B cell (primary cell): Measurements from ENCODE around the gene TPGS2. TPM values are rescaled to one million over a fixed set of nuclear protein-coding genes. Genes with fewer than 3 reads are reported as not detected.

Source experiments
- ATAC-seq: fragments of 200-7000 bp; cut with Tn5 transposase; one replicate; pipeline ENCODE4 v1.10.0; 2021; ENCODE audit warnings: low read depth, mild to moderate bottlenecking, moderate number of reproducible peaks, moderate library complexity
- CTCF ChIA-PET: fragments of 350-600 bp; sonication (Branson Sonifier 250); formaldehyde crosslinking; loops from one replicate; lab custom pipeline; 2021; ENCODE audit warnings: antibody characterized with exemption, inconsistent platforms; lab: Charles Lee
- POLR2A ChIA-PET: fragments of 350-600 bp; sonication (Branson Sonifier 250); formaldehyde crosslinking; loops from one replicate; lab custom pipeline; 2021; ENCODE audit warnings: antibody characterized with exemption; lab: Charles Lee
- DNase-seq: peaks from one replicate; pipeline ENCODE4 v3.0.0; 2013
- H2AFZ ChIP-seq: 2 replicates; pipeline ENCODE4 v1.6.1; 2012; ENCODE audit warnings: mild to moderate bottlenecking, low read depth, low read length; ENCODE audit not compliant: insufficient read depth, poor library complexity, severe bottlenecking
- H3K27ac ChIP-seq, 2 donors: 1 replicate in 1 of 2; 2 replicates in 1 of 2; pipeline ENCODE4 v1.5.1; 2012 to 2013; ENCODE audit warnings: low read length in 2 of 2, mild to moderate bottlenecking in 2 of 2, moderate library complexity in 1 of 2
- H3K27me3 ChIP-seq, 4 experiments: fragments of 200-600 bp in 1 of 4; sonication (generic) in 1 of 4; replicated peaks in 1 of 4; 1 replicate in 2 of 4; 2 replicates in 2 of 4; pipeline versions ENCODE4 v1.6.1 to v1.7.0; 2013 to 2016; ENCODE audit warnings: low read length in 3 of 4, mild to moderate bottlenecking in 2 of 4, mixed read lengths in 1 of 4, moderate library complexity in 1 of 4; ENCODE audit not compliant: insufficient read depth in 4 of 4, control insufficient read depth in 3 of 4; ENCODE audit errors: control extremely low read depth in 1 of 4
- H3K36me3 ChIP-seq, 2 experiments: replicated peaks in 1 of 2; 1 replicate in 1 of 2; 2 replicates in 1 of 2; pipeline versions ENCODE4 v1.6.1 to v1.7.1; 2013; ENCODE audit warnings: low read length in 1 of 2; ENCODE audit not compliant: insufficient read depth in 2 of 2, control insufficient read depth in 1 of 2; ENCODE audit errors: control extremely low read depth in 1 of 2, extremely low read depth in 1 of 2
- H3K4me1 ChIP-seq, 2 donors: fragments of 200-600 bp in 1 of 2; sonication (generic) in 1 of 2; 1 replicate in 1 of 2; 2 replicates in 1 of 2; pipeline versions ENCODE4 v1.5.1 to v1.6.1; 2013 to 2017; ENCODE audit warnings: low read length in 2 of 2; ENCODE audit not compliant: control insufficient read depth in 2 of 2, insufficient read depth in 2 of 2
- H3K4me2 ChIP-seq: replicated peaks from 2 replicates; pipeline ENCODE3; 2012; ENCODE audit warnings: mild to moderate bottlenecking, low read depth, low read length; ENCODE audit not compliant: poor library complexity, severe bottlenecking
- H3K4me3 ChIP-seq, 5 experiments: fragments of 200-600 bp in 1 of 5; sonication (generic) in 1 of 5; 1 replicate in 3 of 5; 2 replicates in 2 of 5; pipeline versions ENCODE4 v1.5.1 to v1.7.0; 2011 to 2016; ENCODE audit warnings: low read length in 4 of 5, mild to moderate bottlenecking in 4 of 5, low read depth in 2 of 5, control low read depth in 1 of 5, moderate library complexity in 1 of 5; ENCODE audit not compliant: insufficient read depth in 1 of 5; ENCODE audit errors: control extremely low read depth in 1 of 5, extremely low read depth in 1 of 5
- H3K79me2 ChIP-seq: fragments of 200-600 bp; sonication (generic); one replicate; pipeline ENCODE4 v1.6.0; 2016; ENCODE audit warnings: low read length; ENCODE audit not compliant: control insufficient read depth, insufficient read depth
- H3K9ac ChIP-seq: fragments of 200-600 bp; sonication (generic); 2 replicates; pipeline ENCODE4 v1.6.1; 2017; ENCODE audit warnings: mild to moderate bottlenecking, low read length, moderate library complexity
- H3K9me3 ChIP-seq, 3 donors: one replicate each; pipeline versions ENCODE4 v1.6.1 to v1.7.1; 2013; ENCODE audit warnings: low read length in 2 of 3; ENCODE audit not compliant: control insufficient read depth in 2 of 3, insufficient read depth in 1 of 3; ENCODE audit errors: control extremely low read depth in 1 of 3
- H4K20me1 ChIP-seq: 2 replicates; pipeline ENCODE4 v1.6.0; 2012; ENCODE audit warnings: mild to moderate bottlenecking, low read length; ENCODE audit not compliant: insufficient read depth, control insufficient read depth, poor library complexity, severe bottlenecking
- H3K27ac Mint-ChIP-seq: one replicate; pipeline ENCODE4 v1.8.0; 2021; ENCODE audit warnings: mixed read lengths
- H3K27me3 Mint-ChIP-seq: one replicate; pipeline ENCODE4 v1.8.0; 2021; ENCODE audit warnings: mixed read lengths
- H3K4me1 Mint-ChIP-seq: one replicate; pipeline ENCODE4 v1.8.0; 2021; ENCODE audit warnings: mixed read lengths
- H3K4me3 Mint-ChIP-seq: one replicate; pipeline ENCODE4 v1.8.0; 2021; ENCODE audit warnings: mixed read lengths
- H3K9me3 Mint-ChIP-seq: one replicate; pipeline ENCODE4 v1.8.0; 2022; ENCODE audit warnings: mixed read lengths; ENCODE audit not compliant: insufficient read depth
- CTCF ChIP-seq: fragments of 200-600 bp; IDR thresholded peaks from one replicate; pipeline ENCODE4 v1.8.0; 2022; ENCODE audit warnings: antibody characterized with exemption, mild to moderate bottlenecking
- EZH2 ChIP-seq: IDR thresholded peaks from 2 replicates; pipeline ENCODE4 v1.6.1; 2012; ENCODE audit warnings: borderline replicate concordance, low read depth, mild to moderate bottlenecking, moderate library complexity, low read length; ENCODE audit not compliant: insufficient read depth, poor library complexity, severe bottlenecking
- WGBS: methylation state at CpG from one replicate; pipeline ENCODE4 v1.1.5; 2013; ENCODE audit warnings: missing lambda C conversion rate; ENCODE audit not compliant: insufficient coverage; 5-methylcytosine and 5-hydroxymethylcytosine counted together
- intact Hi-C: fragments of 100-400 bp; cut with micrococcal nuclease; formaldehyde crosslinking; loops from one replicate; pipeline ENCODE4 v1.10.0; 2022
- polyA plus RNA-seq: library from polyadenylated mRNA; depleted of rRNA; stranded (reverse); fragments of >200 nt; gene quantifications from 2 replicates; pipeline ENCODE4 v1.2.3, GENCODE V29; 2012
- total RNA-seq, 2 donors: library from RNA; stranded (reverse); fragments of 120-200 nt in 1 of 2; gene quantifications; 1 replicate in 1 of 2; 2 replicates in 1 of 2; pipeline versions ENCODE4 v1.2.3 to v1.2.4, GENCODE V29; 2013 to 2022

The TPGS2 gene
- total and polyA plus RNA-seq, 2 donors (not counting 1 experiment from before 2014, with no cell fraction given) = 45.2 to 50.9 TPM

DNA sequence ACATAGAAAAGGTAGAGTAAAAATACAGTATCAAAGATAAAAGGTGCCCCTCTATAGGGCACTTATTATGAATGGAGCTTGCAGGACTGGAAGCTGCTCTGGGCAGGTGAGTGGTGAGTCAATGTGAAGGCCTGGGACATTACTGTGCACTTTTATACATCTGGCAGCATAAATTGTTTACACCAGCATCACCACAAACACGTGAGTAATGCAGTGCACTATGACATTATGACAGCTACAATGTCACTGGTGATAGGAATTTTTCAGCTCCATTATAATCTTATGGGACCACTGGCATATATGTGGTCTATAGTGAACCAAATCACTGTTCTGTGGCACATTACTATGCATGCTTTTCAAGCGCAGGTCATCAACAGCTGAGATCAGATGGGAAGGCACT, 48.1 kb downstream of the TPGS2 start:
- H3K27ac ChIP-seq = no peak overlapping the region
- no peaks in the 10 kb centered on the region for H3K4me1 ChIP-seq
- H3K79me2 ChIP-seq = no peaks in the 10 kb centered on the region
- H3K27me3 Mint-ChIP-seq = no peaks in the 10 kb centered on the region
- no peak overlapping the region for H3K4me3 ChIP-seq
- no peak overlapping the region for H3K27ac Mint-ChIP-seq
- no peak overlapping the region for H3K9ac ChIP-seq
- no peak overlapping the region for H3K4me3 Mint-ChIP-seq
- H3K9me3 Mint-ChIP-seq = no peaks in the 10 kb centered on the region
- H3K9me3 ChIP-seq = no peaks in the 10 kb centered on the region
- no peak overlapping the region for H2AFZ ChIP-seq
- H4K20me1 ChIP-seq = no peaks in the 10 kb centered on the region
- POLR2A ChIA-PET = no interaction called here
- H3K36me3 ChIP-seq = peaks cover 0 to 6% of the 10 kb centered on the region in 2 experiments
- TF ChIP-seq CTCF (no peak), EZH2 (no peak)
- no peak for DNase-seq
- WGBS = 90% methylated on average over 1 of the region's 2 CpGs
- no peak for ATAC-seq
- CTCF ChIA-PET = no interaction called here
- no peaks in the 10 kb centered on the region for H3K4me1 Mint-ChIP-seq
- H3K4me2 ChIP-seq = no peak overlapping the region
- intact Hi-C loops = no loop called here
- H3K27me3 ChIP-seq = no peaks in the 10 kb centered on the region

GRCh38 chr18:36777566-36777965, 51.2 kb downstream of the TPGS2 start:
- POLR2A ChIA-PET = no interaction called here
- CTCF ChIA-PET = interaction anchor here (1.3 kb wide), 1 partner anchor 31 kb away, joined by 3 read pairs; no protein-coding TSS in a partner anchor
- no peaks in the 10 kb centered on the region for H3K27me3 ChIP-seq

More at GRCh38 chr18:36777566-36777965, 51.2 kb downstream of the TPGS2 start:
- Histone ChIP-seq H3K27ac (no peak overlapping the region), H3K79me2 (no peaks in the 10 kb centered on the region), H3K4me2 (no peak overlapping the region), H3K9ac (no peak overlapping the region), H4K20me1 (no peaks in the 10 kb centered on the region), H3K4me3 (no peak overlapping the region), H3K4me1 (no peaks in the 10 kb centered on the region), H3K9me3 (no peaks in the 10 kb centered on the region), H3K36me3 (peaks cover 0 to under 1% of the 10 kb centered on the region in 2 experiments), H2AFZ (no peak overlapping the region)
- ATAC-seq = no peak
- H3K27ac Mint-ChIP-seq = no peak overlapping the region
- no peaks in the 10 kb centered on the region for H3K4me1 Mint-ChIP-seq
- no peak overlapping the region for H3K4me3 Mint-ChIP-seq
- DNase-seq = no peak
- H3K9me3 Mint-ChIP-seq = no peaks in the 10 kb centered on the region
- no CpG with 5 or more reads among the region's 1 CpG for WGBS
- intact Hi-C loops = no loop called here
- no peaks in the 10 kb centered on the region for H3K27me3 Mint-ChIP-seq
- TF ChIP-seq EZH2 = no peak
- TF ChIP-seq CTCF = no peak
